Right forelimb (tissue), 1 donor: Measurements from ENCODE around the gene SUPT3H.
"Not testable (repeated sequence)": the region's sequence is repeated elsewhere in the genome, so short reads cannot be mapped to it uniquely, and the experiment has no call there.

Experiments
- DNase-seq: peaks from one replicate; pipeline ENCODE4 v3.0.0-alpha.2; 2018

SUPT3H gene

DNA sequence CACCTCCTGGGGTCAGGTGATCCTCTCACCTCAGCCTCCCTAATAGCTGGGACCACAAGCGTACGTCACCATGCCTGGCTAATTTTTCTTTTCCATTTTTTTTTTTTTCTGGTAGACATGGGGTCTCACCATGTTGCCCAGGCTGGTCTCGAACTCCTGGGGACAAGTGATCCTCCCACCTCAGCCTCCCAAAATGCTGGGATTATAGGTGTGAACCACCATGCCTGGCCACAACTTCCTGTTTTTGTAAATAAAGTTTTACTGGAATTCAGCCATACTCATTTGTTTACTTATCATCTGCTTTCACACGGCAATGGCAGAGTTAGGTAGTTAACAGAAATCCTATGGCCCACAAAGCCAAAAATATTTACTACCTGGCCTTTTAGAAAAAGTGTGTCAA is 57.4 kb downstream of the SUPT3H start:
- no peak for DNase-seq

DNA sequence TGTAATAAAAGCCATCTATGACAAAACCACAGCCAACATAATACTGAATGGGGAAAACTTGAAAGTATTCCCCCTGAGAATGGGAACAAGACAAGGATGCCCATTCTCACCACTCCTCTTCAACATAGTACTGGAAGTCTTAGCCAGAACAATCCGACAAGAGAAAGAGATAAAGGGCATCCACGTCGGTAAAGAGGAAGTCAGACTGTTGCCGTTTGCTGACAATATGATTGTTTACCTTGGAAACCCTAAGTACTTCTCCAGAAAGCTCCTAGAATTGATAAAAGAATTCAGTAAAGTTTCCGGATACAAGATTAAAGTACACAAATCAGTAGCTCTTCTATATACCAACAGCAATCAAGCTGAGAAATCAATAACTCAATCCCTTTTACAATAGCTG is 63.6 kb downstream of the SUPT3H start:
- no peak for DNase-seq

DNA sequence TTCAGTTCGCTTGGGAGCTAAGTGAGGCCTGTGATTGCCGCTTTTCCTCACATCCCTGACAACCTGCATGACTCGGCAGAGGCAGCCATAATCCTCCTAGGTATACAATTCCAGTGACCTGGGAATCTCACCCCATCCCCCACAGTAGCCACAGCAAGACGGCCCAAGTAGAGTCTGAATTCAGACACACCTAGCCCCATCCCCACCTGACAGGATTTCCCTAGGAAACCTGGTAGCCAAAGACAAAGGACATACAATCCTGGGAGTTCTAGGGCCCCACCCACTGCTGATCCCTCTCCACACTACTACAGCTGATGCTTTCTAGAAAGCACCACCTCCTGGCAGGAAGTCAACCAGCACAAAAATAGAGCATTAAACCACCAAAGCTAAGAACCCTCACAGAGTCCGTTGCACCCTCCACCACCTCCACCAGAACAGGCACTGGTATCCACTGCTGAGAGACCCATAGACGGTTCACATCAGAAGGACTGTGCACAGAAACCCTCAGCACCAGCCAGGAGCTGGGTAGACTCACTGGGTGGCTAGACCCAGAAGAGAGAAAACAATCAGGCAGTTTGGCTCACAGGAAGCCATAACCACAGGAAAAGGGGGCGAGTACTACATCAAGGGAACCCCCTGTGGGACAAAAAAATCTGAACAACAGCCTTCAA is 67.5 kb downstream of the SUPT3H start:
- no peak for DNase-seq

DNA sequence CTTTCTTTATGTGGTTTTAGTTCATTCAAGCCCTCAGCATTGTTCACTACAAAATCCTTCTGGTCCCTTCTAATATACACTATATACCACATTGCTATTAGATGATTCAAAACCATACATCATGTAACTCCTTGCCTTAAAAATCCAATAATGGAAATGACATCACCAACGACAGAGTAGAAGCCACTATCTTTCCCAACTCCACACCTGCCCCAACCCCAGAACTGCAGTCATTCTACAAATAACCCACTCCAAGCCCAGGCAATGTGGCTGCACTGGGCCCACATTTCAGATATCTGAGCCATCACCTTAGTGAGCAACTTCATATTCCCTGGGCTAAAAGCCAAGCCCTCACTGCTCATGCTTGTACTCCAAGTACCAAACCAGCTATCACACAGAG is 72.2 kb downstream of the SUPT3H start:
- DNase-seq = no peak

DNA sequence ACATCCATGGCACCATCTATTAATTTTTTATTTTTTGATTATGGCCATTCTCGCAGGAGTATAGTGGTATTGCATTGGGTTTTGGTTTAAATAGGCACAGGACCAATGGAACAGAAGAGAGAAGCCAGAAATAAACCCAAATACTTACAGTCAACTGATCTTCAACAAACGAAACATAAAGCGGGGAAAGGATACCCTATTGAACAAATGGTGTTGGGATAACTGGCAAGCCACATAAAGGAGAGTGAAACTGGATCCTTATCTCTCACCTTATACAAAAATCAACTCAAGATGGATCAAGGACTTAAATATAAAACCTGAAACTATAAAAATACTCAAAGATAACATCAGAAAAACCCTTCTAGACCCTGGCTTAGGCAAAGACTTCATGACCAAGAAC is 74.9 kb downstream of the SUPT3H start:
- DNase-seq = no peak

DNA sequence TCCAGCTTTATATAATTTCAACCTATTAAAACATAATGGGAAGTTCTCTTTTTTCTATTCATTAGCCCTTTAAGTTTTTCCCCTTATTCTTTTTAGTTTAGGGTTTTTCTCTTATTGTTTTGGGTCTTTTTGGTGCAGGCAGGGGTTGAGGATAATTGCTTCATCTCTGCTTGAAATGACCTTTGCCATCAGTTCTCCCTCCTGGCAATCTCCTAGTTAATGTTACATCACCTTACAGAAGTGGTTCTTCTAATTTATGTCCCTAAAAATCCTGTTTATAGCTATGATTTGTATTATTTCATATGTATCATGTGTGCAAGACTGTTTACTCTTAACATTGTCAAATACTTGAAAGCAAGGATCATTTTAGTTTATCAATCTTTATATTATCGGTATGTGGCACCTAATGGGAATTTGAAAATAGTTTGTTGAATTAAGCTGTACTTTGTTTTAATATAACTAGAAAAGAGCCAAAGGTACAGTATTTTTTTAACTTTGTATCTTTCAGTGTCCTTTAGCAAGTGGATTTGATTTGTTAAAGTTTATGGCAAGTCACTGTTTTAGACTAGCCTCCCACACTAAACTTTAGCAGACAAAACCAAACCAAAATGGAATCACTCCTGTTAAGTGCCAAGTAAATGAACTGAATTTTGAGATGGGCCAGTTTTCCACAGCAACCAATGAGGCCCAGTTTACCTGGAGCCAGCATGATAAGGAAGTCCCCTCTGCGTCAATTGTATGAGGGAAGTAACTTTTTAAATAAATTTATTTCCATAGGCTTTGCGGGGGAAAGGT is 76.2 kb downstream of the SUPT3H start:
- no peak for DNase-seq

DNA sequence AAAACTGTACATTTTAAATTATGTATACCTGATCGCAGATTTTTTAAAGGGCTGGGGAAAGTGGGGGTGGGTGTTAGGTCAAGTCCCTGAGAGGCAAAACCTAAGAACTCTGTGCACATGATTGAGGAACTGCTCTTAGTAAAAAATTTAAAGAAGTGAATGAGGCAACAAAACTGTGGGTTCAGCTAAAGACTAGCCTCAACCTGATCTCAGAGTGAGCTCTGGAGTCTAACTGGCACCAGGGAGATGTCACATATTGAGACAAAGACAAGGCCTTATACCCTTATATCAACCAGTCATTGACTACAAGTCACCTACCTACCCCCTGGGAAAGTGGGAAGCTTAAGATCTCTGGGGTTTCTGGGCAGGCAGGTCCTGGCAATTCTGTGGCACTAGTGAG is 77.0 kb downstream of the SUPT3H start:
- DNase-seq = no peak

- DNase-seq = no peak
Observed at GRCh38 chr6:45299096-45299581, 78.6 kb downstream of the SUPT3H start.

GRCh38 chr6:45297320-45297719 is 80.4 kb downstream of the SUPT3H start:
- no peak for DNase-seq

- DNase-seq = not testable (repeated sequence)
Observed at GRCh38 chr6:45294065-45294701, 83.6 kb downstream of the SUPT3H start.

DNA sequence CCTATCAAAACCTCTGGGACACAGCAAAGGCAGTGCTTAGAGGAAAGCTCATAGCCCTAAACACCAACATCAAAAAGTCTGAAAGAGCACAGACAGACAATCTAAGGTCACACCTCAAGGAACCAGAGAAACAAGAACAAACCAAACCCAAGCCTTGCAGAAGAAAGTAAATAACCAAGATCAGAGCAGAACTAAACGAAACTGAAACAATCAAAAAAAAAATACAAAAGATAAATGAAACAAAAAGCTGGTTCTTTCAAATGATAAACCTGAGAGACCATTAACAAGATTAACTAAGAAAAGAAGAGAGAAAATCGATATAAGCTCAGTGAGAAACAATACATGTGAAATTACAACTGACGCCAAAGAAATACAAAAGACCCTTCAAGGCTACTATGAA is 84.4 kb downstream of the SUPT3H start:
- no peak for DNase-seq

GRCh38 chr6:45289751-45290514 is 87.8 kb downstream of the SUPT3H start:
- no peak for DNase-seq

DNA sequence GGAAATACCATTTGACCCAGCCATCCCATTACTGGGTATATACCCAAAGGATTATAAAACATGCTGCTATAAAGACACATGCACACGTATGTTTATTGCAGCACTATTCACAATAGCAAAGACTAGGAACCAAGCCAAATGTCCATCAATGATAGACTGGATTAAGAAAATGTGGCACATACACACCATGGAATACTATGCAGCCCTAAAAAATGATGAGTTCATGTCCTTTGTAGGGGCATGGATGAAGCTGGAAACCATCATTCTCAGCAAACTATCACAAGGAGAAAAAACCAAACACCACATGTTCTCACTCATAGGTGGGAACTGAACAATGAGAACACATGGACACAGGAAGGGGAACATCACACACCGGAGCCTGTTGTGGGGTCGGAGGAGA is 91.0 kb downstream of the SUPT3H start:
- DNase-seq = not testable (repeated sequence)

DNA sequence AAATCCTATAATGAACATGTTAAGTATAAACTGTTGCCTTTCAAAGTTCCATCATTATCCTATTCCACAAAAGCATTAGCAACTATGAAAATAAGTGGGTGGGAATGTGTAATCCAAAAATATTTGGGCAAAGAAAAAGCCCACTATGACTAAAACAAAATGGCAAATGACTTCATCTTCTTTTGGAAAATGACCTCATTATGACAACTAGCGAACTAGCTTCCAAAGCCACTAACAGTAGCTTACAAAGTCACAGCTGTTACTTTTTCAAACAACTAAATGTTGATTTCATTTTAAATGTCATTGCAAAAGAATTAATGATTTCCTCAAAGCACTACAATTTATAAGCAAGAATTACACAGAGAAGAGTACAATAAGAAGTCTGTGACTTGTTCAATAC is 99.4 kb downstream of the SUPT3H start:
- no peak for DNase-seq

DNA sequence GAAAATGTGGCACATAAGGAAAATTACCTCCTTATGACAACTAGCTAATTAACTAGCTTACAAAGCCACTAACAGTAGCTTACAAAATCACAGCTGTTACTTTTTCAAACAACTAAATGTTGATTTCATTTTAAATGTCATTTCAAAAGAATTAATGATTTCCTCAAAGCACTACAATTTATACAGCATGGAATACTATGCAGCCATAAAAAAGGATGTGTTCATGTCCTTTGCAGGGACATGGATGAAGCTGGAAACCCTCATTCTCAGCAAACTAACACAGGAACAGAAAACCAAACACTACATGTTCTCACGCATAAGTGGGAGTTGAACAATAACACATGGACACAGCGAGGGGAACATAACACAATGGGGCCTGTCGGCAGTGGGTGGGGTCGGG is 100.0 kb downstream of the SUPT3H start:
- DNase-seq = not testable (repeated sequence)

- DNase-seq = no peak
Observed at GRCh38 chr6:45275358-45275757, 102.4 kb downstream of the SUPT3H start.

DNA sequence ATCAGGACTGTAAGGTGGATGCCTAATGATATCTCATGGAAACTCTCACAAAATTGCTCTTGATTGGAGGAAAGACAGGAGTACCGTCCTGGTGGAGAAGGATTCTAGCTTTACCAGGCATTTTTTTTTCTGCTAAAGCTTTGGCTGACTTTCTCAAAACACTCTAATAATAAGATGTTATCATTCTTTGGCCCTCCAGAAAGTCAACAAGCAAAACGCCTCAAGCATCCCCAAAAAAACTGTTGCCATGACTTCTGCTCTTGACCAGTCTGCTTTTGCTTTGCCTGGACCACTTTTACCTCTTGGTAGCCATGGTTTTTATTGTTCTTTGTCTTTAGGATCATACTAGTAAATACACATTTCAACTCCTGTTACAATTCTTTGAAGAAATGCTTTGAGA is 105.1 kb downstream of the SUPT3H start:
- no peak for DNase-seq

- DNase-seq = no peak
Observed at GRCh38 chr6:45265246-45265645, 112.5 kb downstream of the SUPT3H start.

DNA sequence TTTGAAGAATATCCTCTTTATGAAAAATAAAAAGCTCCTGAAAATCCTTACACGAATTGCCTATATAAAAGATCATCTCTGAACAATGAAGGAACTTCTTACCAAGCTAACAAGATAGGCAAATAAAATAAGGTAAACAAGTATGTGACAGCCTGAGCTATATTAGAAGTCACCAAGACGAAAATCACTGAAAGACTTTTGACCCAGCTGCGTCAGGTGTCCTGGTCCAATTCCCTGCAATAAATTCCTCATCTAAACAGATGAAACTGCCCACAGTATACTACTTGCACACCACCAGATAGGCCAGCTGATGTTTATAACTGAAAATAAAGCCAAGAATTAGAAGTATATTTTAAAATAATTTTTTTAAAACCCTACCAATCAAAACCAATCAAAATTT is 117.0 kb downstream of the SUPT3H start:
- no peak for DNase-seq

DNA sequence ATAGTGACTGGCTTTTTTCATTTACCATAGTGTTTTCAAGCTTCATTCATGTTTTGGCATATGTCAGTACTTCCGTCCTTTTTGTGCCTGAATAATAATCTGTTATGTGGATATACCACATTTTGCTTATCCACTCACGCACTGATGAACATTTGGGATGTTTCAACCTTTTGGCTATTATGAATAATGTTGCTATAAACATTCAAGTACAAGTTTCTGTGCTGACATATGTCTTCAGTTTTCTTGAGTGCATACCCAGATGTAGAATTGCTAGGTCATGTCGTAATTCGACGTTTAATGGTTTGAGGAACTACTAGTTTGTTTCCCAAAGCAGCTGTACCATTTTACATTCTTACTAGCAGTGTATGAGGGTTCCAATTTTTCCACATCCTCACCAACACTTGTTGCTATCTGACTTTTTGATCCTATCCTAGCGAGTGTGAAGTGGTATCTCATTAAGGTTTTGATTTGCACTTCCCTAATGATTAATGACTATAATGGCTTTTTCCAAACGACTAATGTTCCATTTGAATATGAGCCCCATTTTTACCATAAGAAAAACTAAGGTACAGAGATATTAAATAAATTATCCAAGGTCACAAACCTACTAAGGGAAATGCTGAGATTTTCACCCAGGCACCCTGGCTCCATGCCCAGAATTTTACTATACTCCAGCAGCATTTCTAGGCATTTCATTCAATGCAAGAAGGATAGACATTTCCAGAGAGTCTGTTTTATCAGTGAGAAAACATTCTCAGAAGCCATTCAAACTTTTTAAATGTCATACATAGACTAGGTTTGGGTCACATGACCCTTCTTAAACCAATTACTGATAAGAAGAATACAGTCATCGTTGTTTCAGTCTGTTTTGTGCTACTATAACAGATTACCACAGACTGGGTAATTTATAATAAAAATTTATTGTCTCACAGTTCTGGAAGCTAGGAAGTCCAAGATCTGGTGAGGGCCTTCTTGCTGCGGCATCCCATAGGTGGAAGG is 120.7 kb downstream of the SUPT3H start:
- no peak for DNase-seq

GRCh38 chr6:45255434-45255833 is 122.3 kb downstream of the SUPT3H start:
- no peak for DNase-seq

GRCh38 chr6:45254253-45254652 is 123.5 kb downstream of the SUPT3H start:
- no peak for DNase-seq
